ENCODE measurements around the gene ATG2B. TPM values are rescaled to one million over a fixed set of nuclear protein-coding genes. Genes with fewer than 3 reads are reported as not detected.
A peak's percentile ranks its signal among the peaks of the same experiment; 100 is the strongest.

Gene ATG2B
- total RNA-seq, 1 donor from 2014 or later: 22.4 TPM

- Histone ChIP-seq H3K9me3 (no peaks in the 10 kb centered on the region), H3K27ac (no peak overlapping the region), H3K27me3 (ENCODE audit: low read depth) (no peaks in the 10 kb centered on the region), H3K4me1 (no peaks in the 10 kb centered on the region), H3K4me3 (no peak overlapping the region), H3K36me3 (no peaks in the 10 kb centered on the region)
- ATAC-seq (no peak), DNase-seq (no peak)
- intact Hi-C loops (cut with DNase I): no loop called here
- no peak for TF ChIP-seq CTCF (IDR thresholded peaks at IDR 0.05)
Measured at GRCh38 chr14:96267916-96268315, 95.2 kb downstream of the ATG2B start.

DNA sequence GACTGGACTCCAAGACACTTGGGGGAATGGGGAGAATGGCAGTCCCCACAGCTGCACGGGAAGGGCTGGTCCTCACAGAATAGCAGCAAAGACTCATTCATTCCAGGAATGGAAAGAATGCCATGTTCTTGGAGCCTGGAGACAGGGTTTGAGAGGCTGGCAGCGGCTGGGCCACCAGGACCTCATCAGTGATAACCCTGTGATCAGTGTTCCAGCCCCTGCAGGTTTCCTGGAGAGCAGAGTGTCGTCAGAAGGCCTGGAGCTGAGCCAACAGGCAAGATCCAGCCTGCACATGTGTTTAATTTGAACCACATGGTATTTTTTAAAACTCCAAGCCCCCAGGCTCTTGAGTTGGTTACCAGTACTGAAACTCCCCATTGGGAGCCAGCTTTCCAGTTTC lies 95.8 kb downstream of the ATG2B start:
- no peak for TF ChIP-seq CTCF (IDR thresholded peaks at IDR 0.05)
- H3K4me3 ChIP-seq: no peak overlapping the region

DNA sequence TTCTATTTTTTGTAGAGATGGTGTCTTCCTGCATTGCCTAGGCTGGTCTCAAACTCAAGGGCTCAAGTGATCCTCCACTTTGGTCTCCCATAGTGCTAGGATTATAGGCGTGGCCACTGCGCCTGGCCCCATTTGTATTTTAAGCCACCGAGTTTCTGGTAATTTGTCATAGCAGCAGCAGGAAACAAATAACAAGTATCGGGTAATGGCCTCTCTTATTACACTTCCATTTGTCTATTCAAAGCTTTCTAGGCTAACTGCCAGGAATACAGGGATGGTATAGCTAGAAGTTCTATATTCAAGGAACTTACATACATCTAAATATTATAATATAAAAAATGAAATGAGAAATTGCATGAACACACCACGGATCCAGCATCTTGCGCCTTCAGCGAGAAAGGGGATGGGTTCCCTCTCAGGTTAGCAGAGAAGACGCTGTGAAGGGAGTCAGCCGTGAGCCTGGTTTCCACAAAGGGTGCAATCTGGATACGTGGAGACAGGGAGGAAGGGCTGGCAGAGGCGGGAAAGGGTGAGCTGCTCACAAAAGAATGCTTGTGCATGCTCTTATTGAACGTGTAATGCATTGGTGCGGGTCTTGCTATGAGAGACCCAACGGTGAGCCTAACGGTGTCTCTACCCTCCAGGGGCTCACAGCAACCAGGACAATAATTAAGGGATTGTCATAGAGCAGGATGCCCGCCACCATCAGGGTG lies 97.6 kb downstream of the ATG2B start:
- no peak for TF ChIP-seq CTCF (IDR thresholded peaks at IDR 0.05)
- H3K36me3 ChIP-seq: no peaks in the 10 kb centered on the region
- no peaks in the 10 kb centered on the region for H3K27me3 ChIP-seq (ENCODE audit: low read depth)
- H3K4me3 ChIP-seq: no peak overlapping the region
- no peaks in the 10 kb centered on the region for H3K9me3 ChIP-seq
- no peak overlapping the region for H3K27ac ChIP-seq
- ATAC-seq (no peak), DNase-seq (no peak)
- intact Hi-C loops (cut with DNase I): no loop called here
- peaks cover 10% of the 10 kb centered on the region for H3K4me1 ChIP-seq

More for the DNA sequence above, 95.8 kb downstream of the ATG2B start:
- Histone ChIP-seq H3K4me1 (no peaks in the 10 kb centered on the region), H3K27me3 (ENCODE audit: low read depth) (no peaks in the 10 kb centered on the region), H3K9me3 (no peaks in the 10 kb centered on the region), H3K36me3 (no peaks in the 10 kb centered on the region), H3K27ac (no peak overlapping the region)
- intact Hi-C loops (cut with DNase I): no loop called here
- ATAC-seq (no peak), DNase-seq (no peak)

DNA sequence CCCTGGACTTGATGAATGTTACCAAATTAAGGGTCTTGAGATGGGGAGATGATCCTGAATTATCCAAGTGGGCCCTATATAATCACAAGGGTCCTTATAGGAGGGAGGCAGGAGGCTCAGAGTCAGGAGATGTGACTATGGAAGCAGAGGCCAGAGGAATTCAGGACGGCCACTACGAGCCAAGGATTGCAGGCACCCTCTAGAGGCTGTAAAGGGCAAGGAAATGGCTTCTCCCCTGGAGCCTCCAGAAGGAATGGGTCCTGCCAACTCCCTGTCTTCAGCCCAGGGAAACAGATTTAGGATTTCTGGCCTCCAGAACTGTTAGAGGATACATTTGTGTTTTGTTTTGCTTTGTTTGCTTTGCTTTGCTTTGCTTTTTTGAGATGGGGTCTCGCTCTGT lies 98.3 kb downstream of the ATG2B start:
- H3K27ac ChIP-seq: no peak overlapping the region
- peak; percentile 20 for TF ChIP-seq CTCF (IDR thresholded peaks at IDR 0.05)
- ATAC-seq (no peak), DNase-seq (no peak)
- no peak overlapping the region for H3K4me3 ChIP-seq
- H3K36me3 ChIP-seq: no peaks in the 10 kb centered on the region
- H3K9me3 ChIP-seq: no peaks in the 10 kb centered on the region
- H3K27me3 ChIP-seq (ENCODE audit: low read depth): no peaks in the 10 kb centered on the region
- peaks cover 10% of the 10 kb centered on the region for H3K4me1 ChIP-seq
- intact Hi-C loops (cut with DNase I): no loop called here

DNA sequence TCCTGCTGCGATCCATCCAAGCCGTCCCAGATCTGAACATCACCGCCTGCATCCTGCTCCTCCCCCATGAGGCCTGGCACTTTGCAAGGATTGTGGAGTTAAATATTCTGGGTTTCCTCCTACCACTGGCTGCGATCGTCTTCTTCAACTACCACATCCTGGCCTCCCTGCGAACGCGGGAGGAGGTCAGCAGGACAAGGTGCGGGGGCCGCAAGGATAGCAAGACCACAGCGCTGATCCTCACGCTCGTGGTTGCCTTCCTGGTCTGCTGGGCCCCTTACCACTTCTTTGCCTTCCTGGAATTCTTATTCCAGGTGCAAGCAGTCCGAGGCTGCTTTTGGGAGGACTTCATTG lies 99.0 kb downstream of the ATG2B start:
- ATAC-seq (no peak), DNase-seq (no peak)
- Histone ChIP-seq H3K4me3 (no peak overlapping the region), H3K27me3 (ENCODE audit: low read depth) (no peaks in the 10 kb centered on the region), H3K9me3 (no peaks in the 10 kb centered on the region), H3K4me1 (peaks cover 10% of the 10 kb centered on the region), H3K36me3 (no peaks in the 10 kb centered on the region), H3K27ac (no peak overlapping the region)
- TF ChIP-seq CTCF (IDR thresholded peaks at IDR 0.05): no peak
- intact Hi-C loops (cut with DNase I): no loop called here

Measured in lower lobe of right lung (tissue), 2 donors.